Keratinocyte (primary cell): ENCODE results near the gene ECHDC3. TPM values are rescaled to one million over a fixed set of nuclear protein-coding genes. Genes with fewer than 3 reads are reported as not detected.

Experiments
- DNase-seq: peaks from one replicate; pipeline ENCODE4 v3.0.0-alpha.2; 2011; ENCODE audit warnings: low read depth, missing footprints, low spot score
- FAIRE-seq: peaks from 2 replicates; lab custom pipeline; 2011; peaks lifted over from hg19 to GRCh38; lab: Jason Lieb, UNC
- H2AFZ ChIP-seq: 2 replicates; pipeline ENCODE4 v1.6.0; 2012; ENCODE audit warnings: low read length, control low read depth, inconsistent platforms; ENCODE audit not compliant: control insufficient read depth
- H3K27ac ChIP-seq: 2 replicates; pipeline ENCODE4 v1.5.1; 2011; ENCODE audit warnings: low read length; ENCODE audit not compliant: control insufficient read depth, insufficient read depth
- H3K27me3 ChIP-seq: 3 replicates; pipeline ENCODE4 v1.6.0; 2011; ENCODE audit warnings: low read length; ENCODE audit not compliant: control insufficient read depth, insufficient read depth; ENCODE audit errors: extremely low read depth
- H3K36me3 ChIP-seq, 2 experiments: 2 replicates in 1 of 2; 3 replicates in 1 of 2; pipeline ENCODE4 v1.5.1; 2011; ENCODE audit warnings: low read length in 2 of 2, mild to moderate bottlenecking in 1 of 2; ENCODE audit not compliant: control insufficient read depth in 2 of 2, insufficient read depth in 2 of 2; ENCODE audit errors: extremely low read depth in 1 of 2
- H3K4me1 ChIP-seq: 3 replicates; pipeline ENCODE4 v1.5.1; 2011; ENCODE audit warnings: low read length; ENCODE audit not compliant: control insufficient read depth, insufficient read depth; ENCODE audit errors: extremely low read depth
- H3K4me2 ChIP-seq: 3 replicates; pipeline ENCODE4 v1.6.0; 2011; ENCODE audit warnings: low read depth, low read length; ENCODE audit not compliant: control insufficient read depth, insufficient read depth; ENCODE audit errors: extremely low read depth
- H3K4me3 ChIP-seq, 3 experiments: fragments of 200-600 bp in 1 of 3; sonication (generic) in 1 of 3; 2 replicates in 2 of 3; 3 replicates in 1 of 3; pipeline ENCODE4 v1.5.1; 2011 to 2016; ENCODE audit warnings: low read length in 3 of 3, mild to moderate bottlenecking in 3 of 3, control low read depth in 2 of 3, inconsistent platforms in 1 of 3, low read depth in 1 of 3, mixed read lengths in 1 of 3, mixed run types in 1 of 3, moderate library complexity in 1 of 3; ENCODE audit not compliant: control insufficient read depth in 2 of 3, insufficient read depth in 2 of 3; ENCODE audit errors: extremely low read depth in 1 of 3
- H3K79me2 ChIP-seq: 2 replicates; pipeline ENCODE4 v1.6.0; 2012; ENCODE audit warnings: low read length; ENCODE audit not compliant: control insufficient read depth, insufficient read depth
- H3K9ac ChIP-seq: 3 replicates; pipeline ENCODE4 v1.6.0; 2011; ENCODE audit warnings: low read length; ENCODE audit not compliant: control insufficient read depth, insufficient read depth; ENCODE audit errors: extremely low read depth
- H3K9me1 ChIP-seq: 3 replicates; pipeline ENCODE4 v1.6.0; 2011; ENCODE audit warnings: low read length; ENCODE audit not compliant: control insufficient read depth, insufficient read depth; ENCODE audit errors: extremely low read depth
- H3K9me3 ChIP-seq: 2 replicates; pipeline ENCODE4 v1.5.1; 2012; ENCODE audit warnings: low read depth, low read length; ENCODE audit not compliant: control insufficient read depth
- H4K20me1 ChIP-seq: 3 replicates; pipeline ENCODE4 v1.6.0; 2011; ENCODE audit warnings: low read length; ENCODE audit not compliant: control insufficient read depth, insufficient read depth; ENCODE audit errors: extremely low read depth
- CTCF ChIP-seq, 3 experiments: IDR thresholded peaks in 1 of 3; conservative IDR thresholded peaks in 1 of 3; optimal IDR thresholded peaks in 1 of 3; 2 replicates in 2 of 3; 3 replicates in 1 of 3; pipeline versions ENCODE3 to v1.5.1; 2011; ENCODE audit warnings: low read length in 3 of 3, mild to moderate bottlenecking in 3 of 3, moderate library complexity in 2 of 3, control low read depth in 1 of 3, inconsistent platforms in 1 of 3; ENCODE audit not compliant: insufficient read depth in 2 of 3; ENCODE audit errors: extremely low read depth in 1 of 3
- EZH2 ChIP-seq: IDR thresholded peaks from one replicate; pipeline ENCODE4 v1.6.1; 2012; ENCODE audit warnings: inconsistent platforms, mild to moderate bottlenecking, low read length, moderate library complexity
- dilution Hi-C: fragments of 300-500 bp; cut with MboI; formaldehyde crosslinking; loops from one replicate; pipeline ENCODE4 v1.7.0; 2020; ENCODE audit warnings: low sequenced_read_pairs; ENCODE audit not compliant: extremely low pct_ligation_motif_present
- polyA plus RNA-seq, 5 experiments: library from polyadenylated mRNA; depleted of rRNA in 3 of 5; stranded (reverse) in 3 of 5; stranded (forward) in 1 of 5; unstranded in 1 of 5; fragments of >200 nt; gene quantifications; 1 replicate in 1 of 5; 2 replicates in 3 of 5; 3 replicates in 1 of 5; pipeline versions ENCODE4 v1.2.1 to v1.2.3, GENCODE V29; 2011 to 2012; ENCODE audit warnings: missing spikeins in 2 of 5, low read depth in 1 of 5, low replicate concordance in 1 of 5

The ECHDC3 gene
- polyA plus RNA-seq, 1 donor (not counting 4 experiments of a cell fraction or from before 2014, with no cell fraction given), result 3.5 TPM

GRCh38 chr10:11763501-11763861 lies 21.3 kb downstream of the ECHDC3 start:
- FAIRE-seq (no peak), DNase-seq (no peak)
- Histone ChIP-seq H3K9ac (no peak overlapping the region), H3K79me2 (no peaks in the 10 kb centered on the region), H3K4me2 (no peak overlapping the region), H2AFZ (no peak overlapping the region), H4K20me1 (no peaks in the 10 kb centered on the region), H3K9me3 (no peaks in the 10 kb centered on the region), H3K4me3 (no peak overlapping the region), H3K27me3 (no peaks in the 10 kb centered on the region), H3K4me1 (peaks cover 3% of the 10 kb centered on the region), H3K36me3 (no peaks in the 10 kb centered on the region), H3K27ac (no peak overlapping the region), H3K9me1 (no peaks in the 10 kb centered on the region)
- no peak for TF ChIP-seq EZH2
- no peak for TF ChIP-seq CTCF (optimal IDR thresholded peaks at IDR 0.05 in 1 of 3, IDR thresholded peaks at IDR 0.05 in 1 of 3, conservative IDR thresholded peaks at IDR 0.05 in 1 of 3; ENCODE audit: extremely low read depth in 1 of 3, insufficient read depth in 2 of 3, low read length in 3 of 3)
- dilution Hi-C loops, result loop anchor here (25.0 kb wide), 1 partner anchor 226 kb away; no protein-coding TSS in a partner anchor

GRCh38 chr10:11765141-11765540 lies 23.0 kb downstream of the ECHDC3 start:
- FAIRE-seq (no peak), DNase-seq (no peak)
- Histone ChIP-seq H3K4me3 (no peak overlapping the region), H3K4me1 (no peaks in the 10 kb centered on the region), H3K36me3 (no peaks in the 10 kb centered on the region), H3K9me1 (no peaks in the 10 kb centered on the region), H2AFZ (no peak overlapping the region), H3K9ac (no peak overlapping the region), H4K20me1 (no peaks in the 10 kb centered on the region), H3K79me2 (no peaks in the 10 kb centered on the region), H3K9me3 (no peaks in the 10 kb centered on the region), H3K4me2 (no peak overlapping the region), H3K27me3 (no peaks in the 10 kb centered on the region), H3K27ac (no peak overlapping the region)
- no peak for TF ChIP-seq CTCF (optimal IDR thresholded peaks at IDR 0.05 in 1 of 3, IDR thresholded peaks at IDR 0.05 in 1 of 3, conservative IDR thresholded peaks at IDR 0.05 in 1 of 3; ENCODE audit: extremely low read depth in 1 of 3, insufficient read depth in 2 of 3, low read length in 3 of 3)
- no peak for TF ChIP-seq EZH2
- dilution Hi-C loops, result loop anchor here (25.0 kb wide), 1 partner anchor 228 kb away; no protein-coding TSS in a partner anchor
